HG03342 (cell line): Measurements from ENCODE around the gene ANKRD6.

ENCODE experiments used
- ATAC-seq: cut with Tn5 transposase; IDR thresholded peaks from one replicate; pipeline ENCODE4 v1.9.1; 2021; ENCODE audit warnings: mild to moderate bottlenecking, moderate library complexity; ENCODE audit not compliant: unreplicated experiment

Gene ANKRD6

GRCh38 chr6:89555806-89556205, 122.9 kb downstream of the ANKRD6 start:
- ATAC-seq: no peak

GRCh38 chr6:89559487-89559886, 126.5 kb downstream of the ANKRD6 start:
- ATAC-seq: no peak

DNA sequence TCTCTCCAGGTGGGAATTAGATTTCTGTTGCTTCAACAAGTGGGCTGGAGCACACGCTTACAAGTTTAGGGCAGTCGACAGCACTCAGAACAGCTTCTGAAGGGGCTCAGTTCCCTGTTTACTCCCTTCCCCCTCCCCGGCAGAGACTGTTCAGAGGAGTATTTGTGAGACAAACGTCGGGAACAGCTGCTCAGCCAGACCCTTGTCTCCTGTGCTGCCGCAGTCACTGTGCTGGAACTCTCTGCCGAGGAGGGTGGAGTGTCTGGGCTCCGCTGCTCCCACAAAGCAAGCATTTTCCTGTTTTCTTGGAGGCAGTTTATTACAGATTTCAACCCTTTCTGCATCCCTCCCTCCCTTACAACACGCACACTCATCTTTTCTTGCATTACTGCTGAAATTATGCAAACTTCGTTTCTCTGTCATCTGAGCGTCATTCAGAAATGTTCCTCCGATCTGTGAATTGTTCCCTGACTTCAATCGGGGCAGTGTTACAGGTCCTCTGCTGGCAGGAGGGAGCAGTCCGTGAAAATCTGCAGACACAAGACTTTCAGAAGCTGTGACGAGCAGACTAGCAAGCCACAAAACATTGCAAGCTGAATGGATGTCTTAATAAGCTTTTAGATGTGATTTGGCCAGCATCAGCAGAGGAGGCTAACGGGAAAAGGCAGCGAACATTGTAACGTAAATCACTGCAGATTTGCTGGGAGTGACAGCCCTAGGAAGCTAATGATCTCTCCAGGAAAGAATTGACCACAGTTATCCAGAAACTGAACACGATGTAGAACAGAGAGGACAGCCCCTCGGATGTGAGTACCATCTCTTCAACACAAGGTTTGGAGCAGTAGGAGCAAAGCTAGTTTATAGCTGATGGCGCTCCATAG, 129.4 kb downstream of the ANKRD6 start:
- ATAC-seq: no peak

GRCh38 chr6:89563866-89564265, 130.9 kb downstream of the ANKRD6 start:
- ATAC-seq: no peak

- no peak for ATAC-seq
Measured at GRCh38 chr6:89564752-89565427, 131.9 kb downstream of the ANKRD6 start.

DNA sequence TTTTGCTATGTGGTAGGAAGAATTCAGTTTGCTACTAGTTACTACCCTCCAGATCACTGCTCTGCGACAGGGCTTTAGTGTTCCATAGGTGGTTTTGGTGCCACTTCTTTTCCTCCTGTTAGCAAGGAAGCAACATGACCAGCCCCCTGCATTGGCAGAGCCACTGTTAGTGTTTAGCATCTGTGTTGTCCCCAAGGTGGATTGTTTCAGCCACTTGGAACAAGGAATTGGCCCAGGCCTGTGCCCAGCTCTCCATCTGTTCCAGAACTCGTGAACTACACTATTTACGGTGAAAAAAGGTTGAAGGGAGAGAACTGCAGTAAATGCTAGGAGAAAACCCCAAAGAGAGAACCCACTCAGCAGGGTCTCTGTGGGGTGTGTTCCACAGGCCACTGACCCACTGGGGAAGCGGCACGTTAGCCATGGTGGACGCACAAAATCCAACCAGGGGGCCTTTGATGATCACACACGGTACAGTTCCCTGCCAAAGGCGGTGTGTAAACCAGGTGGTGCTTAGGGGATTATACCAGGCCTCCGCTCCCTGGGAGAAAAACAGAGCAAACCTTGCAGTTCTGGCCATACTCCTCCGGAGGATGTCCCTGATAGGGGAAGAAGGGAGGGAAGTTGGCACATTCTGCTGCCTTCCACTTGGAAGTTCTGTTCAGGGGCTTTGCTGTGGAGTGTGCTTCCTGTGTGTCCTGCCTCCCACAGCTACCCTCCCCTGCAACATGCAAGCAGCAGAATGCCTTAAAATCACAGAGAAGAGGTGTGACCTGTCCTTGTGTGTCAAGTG, 133.3 kb downstream of the ANKRD6 start:
- ATAC-seq: no peak

DNA sequence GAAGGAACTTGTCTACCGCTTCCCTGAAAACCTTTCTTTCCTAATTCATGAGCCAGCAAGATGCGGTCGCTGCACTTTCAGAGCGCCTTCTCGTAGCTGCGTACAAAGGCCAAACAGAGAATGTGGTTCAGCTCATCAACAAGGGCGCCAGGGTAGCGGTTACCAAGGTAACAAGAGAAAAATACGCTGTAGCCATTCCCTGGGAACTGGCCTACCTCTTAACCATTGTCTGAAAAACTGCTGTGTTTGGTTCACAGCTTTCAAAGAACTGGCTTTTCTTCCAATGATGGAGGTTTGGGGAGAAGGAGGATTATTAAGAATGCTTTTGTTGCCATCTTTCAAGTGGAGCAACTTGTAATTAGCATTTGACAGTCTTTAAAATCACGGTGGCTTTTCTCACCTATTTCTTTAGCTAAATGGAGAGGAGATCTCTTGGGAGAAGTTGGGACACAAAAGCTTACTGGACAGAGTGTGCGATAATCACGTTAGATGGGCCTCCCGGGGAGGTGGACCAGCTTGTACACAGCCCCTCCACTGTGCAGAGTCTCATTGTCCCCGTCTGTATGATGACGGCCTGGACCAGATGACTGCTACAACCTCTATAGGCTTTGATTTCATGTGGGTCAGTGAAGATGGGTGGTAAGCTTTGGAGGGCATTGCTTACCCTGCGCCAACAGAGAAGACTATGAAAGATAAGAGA, 134.1 kb downstream of the ANKRD6 start:
- ATAC-seq: no peak

GRCh38 chr6:89567630-89568390, 134.9 kb downstream of the ANKRD6 start:
- no peak for ATAC-seq

DNA sequence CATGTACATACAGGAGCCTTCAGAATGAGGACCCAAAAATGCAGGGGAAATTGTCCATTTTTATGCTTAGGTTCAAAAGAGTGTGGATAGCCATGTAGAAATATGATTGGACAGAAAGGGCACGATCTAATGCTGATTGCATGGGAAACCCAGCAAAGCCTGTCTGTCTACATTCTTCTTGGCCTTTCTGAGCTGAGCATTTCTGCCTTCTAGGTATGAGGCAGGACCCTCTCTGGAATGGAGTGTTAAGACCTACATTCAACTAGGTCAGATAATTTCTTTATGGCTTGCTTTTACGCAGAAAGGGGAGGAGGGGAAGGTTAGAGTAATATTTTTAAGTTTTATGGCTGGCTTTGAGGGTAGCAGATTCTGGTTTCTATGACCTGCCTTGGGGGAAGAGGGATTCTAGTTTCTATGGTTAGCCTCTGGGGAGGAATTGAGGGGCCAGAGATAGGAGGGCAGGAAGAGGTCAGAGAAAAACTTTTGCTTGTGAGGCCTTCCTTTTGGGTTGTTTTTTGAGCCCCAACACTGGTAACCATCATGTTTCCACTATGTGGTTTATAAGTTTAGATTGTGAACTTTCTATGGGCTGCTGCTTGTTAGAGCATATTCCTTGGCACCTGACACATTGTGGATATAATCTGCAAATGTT, 142.1 kb downstream of the ANKRD6 start:
- no peak for ATAC-seq

GRCh38 chr6:89575562-89575960, 142.6 kb downstream of the ANKRD6 start:
- ATAC-seq: no peak

GRCh38 chr6:89580997-89581666, 148.2 kb downstream of the ANKRD6 start:
- ATAC-seq: no peak

- no peak for ATAC-seq
Measured at GRCh38 chr6:89581689-89582088, 148.7 kb downstream of the ANKRD6 start.

GRCh38 chr6:89582669-89583325, 149.8 kb downstream of the ANKRD6 start:
- no peak for ATAC-seq

DNA sequence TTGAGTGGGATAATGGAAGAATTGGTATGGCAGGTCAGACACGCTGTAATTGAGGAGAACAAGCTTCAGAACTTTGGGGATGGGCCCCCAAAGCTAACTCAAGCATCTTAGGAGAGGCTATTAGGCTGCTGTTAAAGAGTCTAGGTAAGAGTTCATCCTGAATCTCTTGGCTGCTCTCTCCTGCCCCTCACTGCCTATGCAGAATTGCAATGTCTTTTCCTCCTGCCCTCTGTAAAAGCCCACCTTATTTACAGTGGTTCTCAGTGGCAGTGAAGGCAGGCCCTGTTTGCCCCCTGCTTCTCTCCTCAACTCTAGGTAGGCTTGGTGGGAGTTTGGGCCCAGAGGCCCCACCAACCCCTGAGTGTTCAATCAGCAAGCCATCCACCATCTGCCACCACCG, 150.6 kb downstream of the ANKRD6 start:
- ATAC-seq: no peak

DNA sequence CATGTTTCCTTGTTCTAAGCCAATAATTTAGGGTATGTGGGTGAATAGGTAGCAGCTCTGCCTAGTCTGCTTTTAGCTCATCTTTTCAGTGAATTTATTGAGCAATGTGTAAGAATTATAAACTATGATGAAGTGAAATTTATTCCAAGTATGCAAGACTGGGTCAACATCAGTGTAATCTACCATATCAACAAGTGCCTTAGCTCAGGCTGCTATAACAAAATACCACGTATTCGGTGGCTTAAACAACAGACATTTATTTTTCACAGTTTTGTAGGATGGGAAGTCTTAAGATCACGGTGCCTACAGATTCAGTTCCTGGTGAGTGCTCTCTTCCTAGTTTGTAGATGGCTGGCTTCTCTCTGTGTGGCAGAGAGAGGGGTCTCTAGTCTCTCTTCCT, 151.6 kb downstream of the ANKRD6 start:
- ATAC-seq: no peak

GRCh38 chr6:89585154-89585553, 152.2 kb downstream of the ANKRD6 start:
- ATAC-seq: no peak

DNA sequence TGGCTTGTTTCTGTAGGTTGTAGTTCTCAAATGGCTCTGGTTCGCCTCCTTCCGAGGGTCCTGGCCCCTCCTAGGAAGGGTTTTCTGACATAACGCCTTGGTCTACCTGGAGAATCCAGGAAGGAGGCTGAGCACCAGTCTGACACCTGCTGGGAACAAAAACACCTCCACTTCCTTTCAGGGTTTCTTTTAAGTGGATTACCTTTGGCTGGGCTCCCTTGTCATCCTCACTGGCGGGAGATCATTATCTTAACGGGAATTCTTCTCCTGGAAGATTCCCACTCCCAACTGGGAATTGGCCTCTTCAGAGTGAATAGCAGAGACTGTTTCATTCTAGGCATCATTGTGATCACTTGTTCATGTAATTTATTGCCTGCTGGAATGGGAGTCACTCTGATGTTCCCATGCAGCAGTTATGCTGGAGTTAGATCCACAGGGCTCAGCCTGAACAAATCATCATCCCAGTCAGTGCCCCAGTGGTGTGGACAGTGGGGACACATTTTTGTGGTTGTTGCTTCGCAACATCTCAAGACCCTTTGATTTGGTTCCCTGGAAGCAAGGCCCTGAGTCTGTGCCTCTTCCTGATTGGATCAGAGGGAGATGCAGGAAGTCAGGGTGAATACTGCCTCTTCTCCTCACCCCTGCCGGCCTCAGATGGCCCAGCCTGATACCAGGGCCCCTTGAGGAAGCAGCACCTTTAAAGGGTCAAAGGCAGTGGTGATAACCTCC, 156.5 kb downstream of the ANKRD6 start:
- ATAC-seq: no peak

GRCh38 chr6:89590133-89590532, 157.2 kb downstream of the ANKRD6 start:
- no peak for ATAC-seq
